MM.1S (cell line): ENCODE data around the gene TMX3.

Experiments used
- DNase-seq: peaks from one replicate; pipeline ENCODE4 v3.0.0-alpha.2; 2015
- H2AFZ ChIP-seq: fragments of 300-600 bp; sonication (generic); 2 replicates; pipeline ENCODE4 v1.6.0; 2016; ENCODE audit warnings: antibody characterized with exemption, low read length
- H3F3A ChIP-seq: fragments of 300-600 bp; sonication (generic); 2 replicates; pipeline ENCODE4 v1.6.1; 2016; ENCODE audit warnings: mild to moderate bottlenecking, antibody characterized with exemption, low read length, moderate library complexity, mixed read lengths; ENCODE audit not compliant: insufficient read depth
- H3K27ac ChIP-seq: fragments of 300-600 bp; sonication (generic); 2 replicates; pipeline ENCODE4 v1.5.1; 2016; ENCODE audit warnings: mild to moderate bottlenecking, low read length
- H3K27me3 ChIP-seq: fragments of 300-600 bp; sonication (generic); replicated peaks from 2 replicates; pipeline ENCODE4 v1.6.0; 2016; ENCODE audit warnings: low read length; ENCODE audit not compliant: insufficient read depth
- H3K36me3 ChIP-seq: fragments of 300-600 bp; sonication (generic); replicated peaks from 2 replicates; pipeline ENCODE4 v1.6.1; 2016; ENCODE audit warnings: mild to moderate bottlenecking, low read length, mixed read lengths; ENCODE audit not compliant: insufficient read depth
- H3K4me1 ChIP-seq: fragments of 300-600 bp; sonication (generic); 2 replicates; pipeline ENCODE4 v1.6.1; 2016; ENCODE audit warnings: low read length, mixed read lengths
- H3K4me2 ChIP-seq: fragments of 300-600 bp; sonication (generic); 2 replicates; pipeline ENCODE4 v1.6.0; 2016; ENCODE audit warnings: low read depth, low read length
- H3K4me3 ChIP-seq: fragments of 300-600 bp; sonication (generic); 2 replicates; pipeline ENCODE4 v1.5.1; 2016; ENCODE audit warnings: low read length, mixed read lengths
- H3K79me2 ChIP-seq: fragments of 300-600 bp; sonication (generic); 2 replicates; pipeline ENCODE4 v1.6.1; 2016; ENCODE audit warnings: mixed run types, low read length, mixed read lengths
- H3K9ac ChIP-seq: fragments of 300-600 bp; sonication (generic); 2 replicates; pipeline ENCODE4 v1.6.1; 2016; ENCODE audit warnings: low read length, mixed read lengths
- H3K9me2 ChIP-seq: fragments of 300-600 bp; sonication (generic); replicated peaks from 2 replicates; pipeline ENCODE4 v1.6.1; 2016; ENCODE audit warnings: mild to moderate bottlenecking, low read length, mixed read lengths; ENCODE audit not compliant: insufficient read depth
- H3K9me3 ChIP-seq: fragments of 300-600 bp; sonication (generic); replicated peaks from 2 replicates; pipeline ENCODE4 v1.6.1; 2016; ENCODE audit warnings: mild to moderate bottlenecking, low read length, mixed read lengths; ENCODE audit not compliant: insufficient read depth
- H4K20me1 ChIP-seq: fragments of 300-600 bp; sonication (generic); 2 replicates; pipeline ENCODE4 v1.6.1; 2016; ENCODE audit warnings: mild to moderate bottlenecking, low read length, moderate library complexity, mixed read lengths; ENCODE audit not compliant: insufficient read depth
- EZH2 ChIP-seq: fragments of 300-600 bp; sonication (generic); optimal IDR thresholded peaks from 2 replicates; pipeline ENCODE3; 2017; ENCODE audit warnings: low read depth, mild to moderate bottlenecking, antibody characterized with exemption, low read length, mixed read lengths
- EZH2phosphoT487 ChIP-seq: fragments of 300-600 bp; sonication (generic); IDR thresholded peaks from 2 replicates; pipeline ENCODE4 v1.6.1; 2018; ENCODE audit warnings: antibody characterized with exemption, low read length
- TF ChIP-seq, protein P1 (sequence below): fragments of 300-600 bp; sonication (generic); IDR thresholded peaks from 2 replicates; pipeline ENCODE4 v1.5.1; 2016; ENCODE audit warnings: antibody characterized with exemption, low read length, mixed read lengths

The TMX3 gene

DNA sequence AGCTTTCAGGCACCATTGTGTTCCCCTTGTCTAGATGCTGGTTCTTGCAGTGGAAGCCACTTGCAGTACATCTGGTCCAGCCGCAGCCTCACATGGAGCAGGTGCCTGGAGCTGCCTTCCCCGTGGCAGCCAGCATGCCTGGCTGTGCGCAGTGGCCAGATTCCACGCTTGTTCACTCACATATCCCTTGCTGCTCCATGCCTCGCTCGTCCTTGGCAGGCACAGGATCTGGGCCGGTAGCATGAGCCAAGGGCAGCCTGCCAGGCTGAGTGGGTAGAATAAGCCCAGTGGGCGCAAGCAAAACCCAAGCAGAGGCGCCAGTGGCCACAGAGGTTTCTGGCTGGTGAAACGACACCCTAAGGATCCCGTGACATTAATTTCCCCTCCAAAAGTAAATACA is 20.6 kb downstream of the TMX3 start:
- Histone ChIP-seq H3K27ac (no peak overlapping the region), H3K36me3 (peaks cover 6% of the 10 kb centered on the region; the same call in 1 of the 2 replicates), H3K4me3 (no peak overlapping the region), H3F3A (no peaks in the 10 kb centered on the region), H3K4me2 (no peak overlapping the region), H3K9me3 (no peaks in the 10 kb centered on the region), H3K4me1 (no peaks in the 10 kb centered on the region), H3K9ac (no peak overlapping the region), H3K27me3 (no peaks in the 10 kb centered on the region), H3K79me2 (no peaks in the 10 kb centered on the region), H3K9me2 (no peaks in the 10 kb centered on the region), H2AFZ (no peak overlapping the region), H4K20me1 (no peaks in the 10 kb centered on the region)
- TF ChIP-seq EZH2phosphoT487 (no peak), EZH2 (no peak)
- TF ChIP-seq, protein P1, sequence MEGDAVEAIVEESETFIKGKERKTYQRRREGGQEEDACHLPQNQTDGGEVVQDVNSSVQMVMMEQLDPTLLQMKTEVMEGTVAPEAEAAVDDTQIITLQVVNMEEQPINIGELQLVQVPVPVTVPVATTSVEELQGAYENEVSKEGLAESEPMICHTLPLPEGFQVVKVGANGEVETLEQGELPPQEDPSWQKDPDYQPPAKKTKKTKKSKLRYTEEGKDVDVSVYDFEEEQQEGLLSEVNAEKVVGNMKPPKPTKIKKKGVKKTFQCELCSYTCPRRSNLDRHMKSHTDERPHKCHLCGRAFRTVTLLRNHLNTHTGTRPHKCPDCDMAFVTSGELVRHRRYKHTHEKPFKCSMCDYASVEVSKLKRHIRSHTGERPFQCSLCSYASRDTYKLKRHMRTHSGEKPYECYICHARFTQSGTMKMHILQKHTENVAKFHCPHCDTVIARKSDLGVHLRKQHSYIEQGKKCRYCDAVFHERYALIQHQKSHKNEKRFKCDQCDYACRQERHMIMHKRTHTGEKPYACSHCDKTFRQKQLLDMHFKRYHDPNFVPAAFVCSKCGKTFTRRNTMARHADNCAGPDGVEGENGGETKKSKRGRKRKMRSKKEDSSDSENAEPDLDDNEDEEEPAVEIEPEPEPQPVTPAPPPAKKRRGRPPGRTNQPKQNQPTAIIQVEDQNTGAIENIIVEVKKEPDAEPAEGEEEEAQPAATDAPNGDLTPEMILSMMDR, result no peak
- DNase-seq, result no peak

- no peak overlapping the region for H3K27ac ChIP-seq
- TF ChIP-seq, protein P1, result no peak
- TF ChIP-seq EZH2phosphoT487, result no peak
- TF ChIP-seq EZH2, result no peak
- no peak overlapping the region for H3K4me2 ChIP-seq
- H3F3A ChIP-seq, result no peaks in the 10 kb centered on the region
- no peak overlapping the region for H3K4me3 ChIP-seq
- H3K9me2 ChIP-seq, result no peaks in the 10 kb centered on the region
- H3K9me3 ChIP-seq, result no peaks in the 10 kb centered on the region
- no peaks in the 10 kb centered on the region for H3K27me3 ChIP-seq
- peaks cover 6% of the 10 kb centered on the region; the same call in 1 of the 2 replicates for H3K36me3 ChIP-seq
- no peaks in the 10 kb centered on the region for H3K4me1 ChIP-seq
- H3K79me2 ChIP-seq, result no peaks in the 10 kb centered on the region
- H4K20me1 ChIP-seq, result no peaks in the 10 kb centered on the region
- no peak overlapping the region for H2AFZ ChIP-seq
- DNase-seq, result no peak
- no peak overlapping the region for H3K9ac ChIP-seq
Measured at GRCh38 chr18:68693091-68693815, 21.7 kb downstream of the TMX3 start.

GRCh38 chr18:68679528-68679927 is 35.4 kb downstream of the TMX3 start:
- Histone ChIP-seq H4K20me1 (no peaks in the 10 kb centered on the region), H3K9me3 (no peaks in the 10 kb centered on the region), H3K4me1 (peaks cover 9% of the 10 kb centered on the region), H3K9me2 (no peaks in the 10 kb centered on the region), H3F3A (peaks cover 9% of the 10 kb centered on the region; the same call in 1 of the 2 replicates), H3K4me3 (no peak overlapping the region), H3K79me2 (no peaks in the 10 kb centered on the region), H3K36me3 (peaks cover 2% of the 10 kb centered on the region; the same call in 1 of the 2 replicates), H2AFZ (no peak overlapping the region), H3K27me3 (no peaks in the 10 kb centered on the region), H3K4me2 (no peak overlapping the region), H3K9ac (no peak overlapping the region), H3K27ac (no peak overlapping the region)
- TF ChIP-seq EZH2phosphoT487, result no peak
- no peak for DNase-seq

DNA sequence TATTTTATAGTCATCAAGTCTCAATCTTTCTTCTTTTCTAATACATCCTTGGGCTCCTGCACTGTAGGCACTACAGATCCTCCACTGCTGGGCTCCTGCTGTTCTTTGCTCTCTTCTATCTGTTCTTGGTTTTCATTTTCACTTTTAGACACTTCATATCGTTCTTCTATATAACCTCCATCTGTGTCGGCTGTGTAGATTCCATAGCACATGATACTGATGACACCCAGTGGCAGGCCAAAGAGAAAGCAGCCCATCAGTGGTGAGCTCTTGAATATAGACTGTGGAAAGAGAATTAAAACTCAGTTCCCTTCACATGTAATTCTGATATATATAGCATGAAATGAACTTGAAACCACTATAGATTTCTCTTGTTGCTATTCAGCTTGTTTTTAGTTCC is 38.0 kb downstream of the TMX3 start:
- H3K27me3 ChIP-seq, result no peaks in the 10 kb centered on the region
- no peak overlapping the region for H2AFZ ChIP-seq
- DNase-seq, result peak; percentile 81
- no peaks in the 10 kb centered on the region for H3K79me2 ChIP-seq
- H3K4me1 ChIP-seq, result peaks cover 9% of the 10 kb centered on the region
- peaks cover 2% of the 10 kb centered on the region; the same call in 1 of the 2 replicates for H3K36me3 ChIP-seq
- no peak overlapping the region for H3K4me3 ChIP-seq
- no peaks in the 10 kb centered on the region for H3K9me2 ChIP-seq
- H4K20me1 ChIP-seq, result no peaks in the 10 kb centered on the region
- H3K9me3 ChIP-seq, result no peaks in the 10 kb centered on the region
- peaks cover 9% of the 10 kb centered on the region; the same call in 1 of the 2 replicates for H3F3A ChIP-seq
- 0 out of 2 replicates have a peak overlapping the region, but pooled peaks have one; percentile 12 for H3K4me2 ChIP-seq
- no peak overlapping the region for H3K9ac ChIP-seq
- TF ChIP-seq EZH2 (no peak), EZH2phosphoT487 (no peak)
- TF ChIP-seq, protein P1, result peak; percentile 72
- peak overlapping the region; percentile 12; the same call in 1 of the 2 replicates for H3K27ac ChIP-seq
